ENCODE results near the gene SHMT1.

The SHMT1 gene

DNA sequence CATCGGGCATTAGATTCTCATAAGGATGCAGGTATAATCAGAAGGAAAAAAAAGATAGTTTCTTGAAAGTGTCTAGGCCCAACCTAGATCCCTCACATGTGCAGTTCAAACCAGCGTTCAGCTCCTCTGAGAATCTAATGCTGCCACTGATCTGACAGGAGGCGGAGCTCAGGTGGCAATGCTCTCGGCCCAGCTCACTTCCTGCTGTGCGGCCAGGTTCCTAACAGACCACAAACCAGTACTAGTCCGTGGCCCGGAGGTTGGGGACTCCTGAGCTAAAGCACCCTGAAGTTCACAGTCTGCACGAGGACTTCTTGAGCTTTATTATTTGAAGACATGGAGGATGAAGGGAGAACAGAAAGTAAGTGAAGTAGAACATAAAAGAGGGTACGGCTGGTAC is 31.5 kb downstream of the SHMT1 start:
- no peak overlapping the region for H3K27ac ChIP-seq

DNA sequence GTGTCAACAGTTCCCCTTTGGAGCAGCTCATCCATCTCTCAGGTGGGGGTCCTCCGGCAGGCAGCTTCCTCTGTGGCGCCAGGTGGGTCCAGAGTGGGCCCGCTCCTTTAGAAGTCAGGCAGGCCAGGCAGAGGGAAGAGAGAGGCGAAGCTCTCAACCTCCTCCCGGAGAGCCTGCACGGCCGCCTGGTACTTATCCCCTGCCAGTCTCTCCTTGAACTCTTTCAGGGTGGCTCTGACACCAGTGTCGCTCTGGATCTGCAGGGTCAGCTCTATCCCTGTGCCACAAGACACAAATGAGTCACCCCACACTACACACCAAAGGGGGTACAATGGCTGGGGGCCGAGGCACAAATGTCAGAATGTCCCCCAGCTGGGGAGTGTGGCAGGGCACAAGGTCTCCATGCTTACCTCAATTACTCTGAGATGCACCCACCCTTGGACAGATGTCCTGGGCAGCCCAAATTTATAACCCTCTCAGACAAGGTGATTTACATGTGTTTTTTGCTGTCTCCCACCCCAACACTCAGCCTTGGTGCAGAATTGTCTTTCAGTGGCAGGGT is 34.6 kb downstream of the SHMT1 start:
- no peak for TF ChIP-seq ZFX (IDR thresholded peaks at IDR 0.05; ENCODE audit: borderline replicate concordance)
- TF ChIP-seq, protein P1, sequence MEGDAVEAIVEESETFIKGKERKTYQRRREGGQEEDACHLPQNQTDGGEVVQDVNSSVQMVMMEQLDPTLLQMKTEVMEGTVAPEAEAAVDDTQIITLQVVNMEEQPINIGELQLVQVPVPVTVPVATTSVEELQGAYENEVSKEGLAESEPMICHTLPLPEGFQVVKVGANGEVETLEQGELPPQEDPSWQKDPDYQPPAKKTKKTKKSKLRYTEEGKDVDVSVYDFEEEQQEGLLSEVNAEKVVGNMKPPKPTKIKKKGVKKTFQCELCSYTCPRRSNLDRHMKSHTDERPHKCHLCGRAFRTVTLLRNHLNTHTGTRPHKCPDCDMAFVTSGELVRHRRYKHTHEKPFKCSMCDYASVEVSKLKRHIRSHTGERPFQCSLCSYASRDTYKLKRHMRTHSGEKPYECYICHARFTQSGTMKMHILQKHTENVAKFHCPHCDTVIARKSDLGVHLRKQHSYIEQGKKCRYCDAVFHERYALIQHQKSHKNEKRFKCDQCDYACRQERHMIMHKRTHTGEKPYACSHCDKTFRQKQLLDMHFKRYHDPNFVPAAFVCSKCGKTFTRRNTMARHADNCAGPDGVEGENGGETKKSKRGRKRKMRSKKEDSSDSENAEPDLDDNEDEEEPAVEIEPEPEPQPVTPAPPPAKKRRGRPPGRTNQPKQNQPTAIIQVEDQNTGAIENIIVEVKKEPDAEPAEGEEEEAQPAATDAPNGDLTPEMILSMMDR (IDR thresholded peaks at IDR 0.05), result no peak
- H3K27ac ChIP-seq, result no peak overlapping the region

More for the DNA sequence above, 31.5 kb downstream of the SHMT1 start:
- no peak for TF ChIP-seq ZFX (IDR thresholded peaks at IDR 0.05; ENCODE audit: borderline replicate concordance)
- TF ChIP-seq, protein P1 (IDR thresholded peaks at IDR 0.05), result no peak

DNA sequence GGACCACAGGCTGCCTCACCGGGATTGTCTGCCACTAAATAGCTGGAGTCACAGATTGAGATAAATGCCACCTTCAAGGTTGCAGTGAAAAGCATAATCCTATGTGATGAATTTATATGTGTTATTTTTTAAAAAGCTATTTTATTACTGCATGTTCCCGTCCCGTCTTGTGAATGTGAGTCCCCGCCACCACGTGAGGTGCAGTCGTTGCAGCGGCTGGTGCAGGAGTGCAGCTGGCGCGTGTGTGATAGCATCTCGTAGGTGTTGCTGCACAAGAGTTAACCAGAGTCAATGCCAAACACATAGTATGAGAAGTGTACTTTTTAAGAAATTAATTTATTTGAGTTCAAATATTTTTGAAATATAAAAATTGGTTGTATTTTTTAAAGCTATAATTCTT is 35.8 kb downstream of the SHMT1 start:
- no peak for TF ChIP-seq ZFX (IDR thresholded peaks at IDR 0.05; ENCODE audit: borderline replicate concordance)
- TF ChIP-seq, protein P1 (IDR thresholded peaks at IDR 0.05), result no peak
- no peak overlapping the region for H3K27ac ChIP-seq

DNA sequence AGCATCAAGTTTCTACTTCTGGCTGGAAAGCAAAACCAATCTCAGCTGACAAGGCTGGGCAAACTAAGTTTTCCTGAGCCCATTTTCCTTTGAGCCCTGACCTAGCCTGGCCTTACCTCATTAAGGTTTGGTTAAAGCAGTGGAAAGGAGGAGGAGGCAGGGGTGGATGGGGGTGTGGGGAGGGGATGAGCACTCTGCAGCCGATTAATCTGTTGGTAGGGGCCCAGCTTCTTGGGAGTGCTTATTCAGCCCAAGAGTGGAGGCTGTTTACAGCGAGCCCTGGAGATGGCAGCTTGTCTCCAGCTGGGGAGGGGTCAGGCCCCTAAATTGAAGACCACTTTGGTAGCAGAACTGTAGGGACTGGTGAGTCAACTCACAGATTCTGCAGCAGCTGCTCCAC is 36.3 kb downstream of the SHMT1 start:
- H3K27ac ChIP-seq, result no peak overlapping the region
- no peak for TF ChIP-seq ZFX (IDR thresholded peaks at IDR 0.05; ENCODE audit: borderline replicate concordance)

DNA sequence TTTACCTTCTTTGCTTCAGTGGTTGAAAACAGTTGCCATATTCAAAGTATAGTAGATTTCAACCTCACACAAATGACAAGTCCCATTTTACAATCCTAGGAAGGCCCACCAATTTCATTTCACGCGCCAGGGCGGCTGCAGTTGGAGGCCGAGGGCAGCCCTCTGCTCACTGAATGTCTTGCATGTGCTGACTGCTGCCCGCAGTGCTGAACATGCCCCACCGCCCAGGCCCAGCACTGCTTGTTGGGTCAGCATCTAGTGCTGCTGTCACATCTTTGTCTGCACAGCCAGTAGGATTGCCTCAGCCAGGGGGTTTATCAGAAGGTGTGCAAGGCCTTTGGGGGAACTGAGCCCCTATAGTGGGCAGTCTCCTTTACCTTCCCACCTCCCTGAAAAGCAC is 36.8 kb downstream of the SHMT1 start:
- TF ChIP-seq ZFX (IDR thresholded peaks at IDR 0.05; ENCODE audit: borderline replicate concordance), result no peak
- TF ChIP-seq, protein P1 (IDR thresholded peaks at IDR 0.05), result no peak

DNA sequence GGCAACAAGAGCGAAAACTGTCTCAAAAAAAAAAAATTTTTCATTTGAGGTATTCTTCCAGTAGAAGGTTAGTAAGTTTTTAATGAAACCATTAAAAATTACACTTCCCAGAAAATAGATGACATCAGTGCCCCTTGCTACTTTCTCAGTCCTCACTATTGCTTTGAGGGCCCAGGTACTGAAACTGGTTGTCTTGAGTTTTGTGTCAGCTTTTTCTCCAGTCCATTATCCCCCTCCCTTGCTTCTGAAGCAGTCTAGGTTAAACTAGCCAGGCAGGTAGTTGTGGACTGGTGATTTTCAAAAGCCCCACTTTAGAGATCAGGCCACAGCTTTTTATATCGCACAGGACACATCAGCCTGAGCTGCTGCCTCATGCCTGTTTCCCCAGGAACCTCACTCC is 37.3 kb downstream of the SHMT1 start:
- no peak for TF ChIP-seq ZFX (IDR thresholded peaks at IDR 0.05; ENCODE audit: borderline replicate concordance)
- TF ChIP-seq, protein P1 (IDR thresholded peaks at IDR 0.05), result no peak
- H3K27ac ChIP-seq, result no peak overlapping the region

More for the DNA sequence above, 36.8 kb downstream of the SHMT1 start:
- H3K27ac ChIP-seq, result no peak overlapping the region

DNA sequence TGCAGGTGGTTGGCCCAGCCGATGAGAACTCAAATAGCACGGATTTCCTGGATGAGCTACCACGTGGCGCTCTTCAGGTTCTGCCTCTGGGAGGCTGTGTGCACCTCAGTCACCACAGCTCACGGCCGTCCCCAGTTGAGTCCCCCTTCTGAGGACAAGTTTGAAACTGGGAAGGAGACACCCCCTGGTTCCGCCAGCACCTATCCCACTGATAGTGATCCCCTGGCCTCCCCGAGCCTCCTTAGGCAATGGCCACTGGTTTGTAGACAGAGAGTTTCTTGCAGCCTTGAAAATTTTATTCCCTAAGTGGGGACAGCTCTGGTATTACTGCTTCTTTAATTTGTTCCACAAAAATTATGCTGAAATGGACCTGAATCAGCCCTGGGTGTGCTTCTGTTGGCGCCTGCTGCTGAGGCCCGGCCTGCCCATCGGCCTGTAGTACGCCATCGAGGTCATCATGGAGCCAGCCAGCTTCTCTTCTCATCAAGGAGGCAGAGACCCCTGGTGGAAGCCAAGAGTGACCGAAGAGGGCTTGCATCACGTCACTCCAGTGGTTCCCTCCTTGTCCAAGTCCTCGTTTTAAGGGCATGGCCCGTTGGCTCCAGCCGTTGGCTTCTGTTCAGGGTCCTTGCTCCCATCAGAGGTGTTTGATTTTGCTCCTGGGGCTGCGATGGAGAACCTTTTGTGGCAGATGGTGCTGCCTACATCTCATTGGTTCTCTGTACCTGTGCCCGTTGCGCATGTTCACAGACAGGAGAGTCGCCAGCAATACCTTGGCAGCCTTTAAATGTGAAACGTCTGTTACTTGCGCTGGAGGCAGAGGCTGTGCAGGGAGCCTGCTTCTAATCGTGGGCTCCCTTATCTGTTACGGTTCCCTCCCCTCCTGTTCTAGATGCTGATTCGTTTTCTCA is 39.0 kb downstream of the SHMT1 start:
- no peak for TF ChIP-seq ZFX (IDR thresholded peaks at IDR 0.05; ENCODE audit: borderline replicate concordance)
- TF ChIP-seq, protein P1 (IDR thresholded peaks at IDR 0.05), result no peak
- H3K27ac ChIP-seq, result no peak overlapping the region
